Stimulated activated CD4-positive, alpha-beta T cell treated with anti-CD3 and anti-CD28 coated beads, Interleukin-1b, Interleukin-23, amount 100 ng/mL, for 4 hours (primary cell): ENCODE results near the gene NECAP2.
"Not testable (repeated sequence)": the region's sequence is repeated elsewhere in the genome, so short reads cannot be mapped to it uniquely, and the experiment has no call there.

Experiments
- DNase-seq, 2 donors: peaks; one replicate each; pipeline ENCODE4 v3.0.0-alpha.2; 2020; ENCODE audit warnings: low read depth in 2 of 2

Gene NECAP2

DNA sequence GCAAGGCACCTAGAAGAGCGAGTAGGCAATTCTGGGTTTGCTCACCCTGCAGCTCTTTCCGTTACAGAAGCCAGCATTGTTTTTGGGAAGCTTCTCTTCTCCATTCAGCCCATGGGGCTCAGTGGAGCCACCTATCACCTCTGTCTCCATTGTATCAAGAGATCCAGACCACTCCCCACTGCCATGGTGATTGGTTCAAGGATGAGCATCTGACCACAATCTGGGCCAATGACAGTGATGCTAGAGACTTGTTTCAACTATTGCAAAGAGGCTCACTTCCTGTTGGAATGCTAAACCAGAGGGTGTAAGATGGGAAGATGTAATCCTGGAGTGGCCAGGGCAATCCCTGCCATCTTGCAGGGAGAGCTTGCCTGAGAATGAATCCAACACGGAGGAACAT lies 9.9 kb upstream of the NECAP2 start:
- DNase-seq: no peak

DNA sequence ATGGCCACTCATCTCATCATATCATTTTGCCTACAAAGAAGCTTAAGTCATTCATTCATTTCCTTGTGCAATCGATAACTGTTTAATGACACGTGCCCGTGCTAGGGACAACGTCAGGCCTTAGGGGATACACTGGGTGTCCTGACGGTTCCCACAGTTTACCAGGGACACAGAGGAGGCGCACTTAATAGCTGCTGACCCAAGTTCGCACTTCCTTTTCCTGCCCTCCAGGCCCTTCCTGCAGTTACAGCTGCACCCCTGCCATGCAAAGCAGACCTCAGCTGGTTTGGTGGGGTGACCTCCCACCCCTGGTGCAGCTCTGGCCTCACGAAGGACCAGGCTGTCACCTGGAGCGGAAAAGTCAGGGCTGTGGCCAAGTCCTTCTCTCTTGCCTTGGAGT lies 7.5 kb upstream of the NECAP2 start:
- DNase-seq: no peak

DNA sequence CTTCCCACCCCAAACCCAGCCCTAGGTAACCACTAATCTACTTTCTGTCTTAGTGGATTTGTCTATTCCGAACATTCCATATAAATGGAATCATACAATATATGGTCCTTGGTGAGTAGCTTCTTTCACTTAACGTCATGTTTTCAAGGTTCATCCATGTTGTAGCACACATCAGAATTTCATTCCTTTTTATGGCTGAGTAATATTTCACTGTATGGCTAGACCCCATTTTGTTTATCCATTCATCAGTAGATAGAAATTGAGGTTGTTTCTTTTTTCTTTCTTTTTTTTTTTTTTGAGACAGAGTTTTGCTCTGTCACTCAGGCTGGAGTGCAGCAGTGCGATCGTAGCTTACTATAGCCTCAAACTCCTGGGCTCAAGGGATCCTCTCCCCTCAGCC lies 6.5 kb upstream of the NECAP2 start:
- no peak for DNase-seq

DNA sequence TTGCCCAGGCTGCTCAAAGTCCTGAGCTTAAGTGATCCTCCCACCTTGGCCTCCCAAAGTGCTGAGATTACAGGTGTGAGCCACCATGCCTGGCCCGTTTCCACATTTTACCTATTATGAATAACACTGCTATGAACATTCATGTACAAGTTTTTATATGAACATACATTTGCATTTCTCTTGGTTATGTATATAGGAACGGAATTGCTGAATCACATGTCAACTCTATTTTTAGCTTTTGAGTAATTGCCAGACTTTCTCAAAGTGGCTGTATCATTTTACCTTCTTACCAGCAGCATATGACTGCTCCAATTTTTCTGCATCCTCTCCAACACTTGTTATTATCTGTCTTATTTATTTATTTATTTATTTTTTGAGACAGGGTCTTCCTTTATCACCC lies 6.0 kb upstream of the NECAP2 start:
- no peak for DNase-seq

DNA sequence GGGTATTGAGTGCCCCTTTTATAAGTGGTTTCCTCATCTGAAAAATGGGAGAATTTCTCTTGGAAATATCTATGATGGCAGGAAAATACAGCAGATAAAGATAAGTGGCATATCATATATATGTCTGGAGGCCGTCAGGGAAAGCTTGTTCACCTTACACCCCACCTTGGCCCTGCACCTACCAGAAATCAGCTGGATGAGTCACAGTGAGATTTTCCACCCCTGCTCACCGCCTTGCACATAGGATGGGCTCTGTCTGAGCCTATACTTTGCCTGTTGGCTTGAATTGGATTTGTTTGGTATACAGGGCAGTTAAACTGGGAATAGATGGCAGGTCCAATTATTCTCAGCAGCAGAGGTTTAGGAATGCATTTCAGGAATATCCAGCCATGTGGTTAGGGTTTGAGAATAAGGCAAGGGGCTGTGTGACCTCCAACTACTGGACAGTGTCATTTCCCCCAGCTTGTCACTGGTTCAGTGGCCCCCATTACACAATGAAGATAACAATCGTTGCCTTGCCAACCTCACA lies 3.5 kb upstream of the NECAP2 start, which contains the start of gene SPATA21:
TSS of gene SPATA21 (minus strand) at position 479 of the 529 bp plus-strand sequence. CDS start 6,053 bp downstream, outside the sequence.
- no peak for DNase-seq

DNA sequence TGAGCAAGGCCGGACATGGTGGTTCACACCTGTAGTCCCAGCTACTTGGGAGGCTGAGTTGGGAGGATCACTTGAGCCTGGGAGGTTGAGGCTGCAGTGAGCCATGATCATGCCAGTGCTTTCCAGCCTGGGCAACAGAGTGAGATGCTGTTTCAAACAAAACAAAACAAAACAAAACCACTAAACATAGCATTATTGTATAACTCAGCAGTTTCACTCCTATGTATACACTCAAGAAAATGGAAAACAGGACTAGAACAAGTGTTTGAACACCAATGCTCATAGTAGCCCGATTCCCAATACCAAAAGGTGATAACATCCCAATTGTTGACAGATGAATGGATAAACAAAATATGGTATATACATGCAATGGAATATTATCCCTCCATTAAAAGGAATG lies 2.0 kb upstream of the NECAP2 start:
- DNase-seq: no peak

DNA sequence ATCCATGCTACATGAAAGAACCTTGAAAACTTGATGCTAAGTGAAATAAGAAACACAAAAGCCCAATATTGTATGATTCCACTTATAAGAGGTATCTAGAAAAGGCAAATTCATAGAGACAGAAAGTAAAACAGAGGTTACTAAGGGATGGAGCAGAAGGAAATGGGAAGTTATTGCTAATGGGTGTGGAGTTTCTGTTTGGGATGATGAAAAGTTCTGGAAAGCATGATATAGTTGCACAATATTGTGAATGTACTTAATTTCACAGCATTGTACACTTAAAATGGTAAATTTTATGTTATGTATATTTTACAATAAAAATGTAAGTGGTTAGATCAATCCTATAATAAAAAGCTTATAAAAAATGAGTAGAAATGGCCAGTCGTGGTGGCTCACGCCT lies 1.6 kb upstream of the NECAP2 start:
- DNase-seq: no peak

DNA sequence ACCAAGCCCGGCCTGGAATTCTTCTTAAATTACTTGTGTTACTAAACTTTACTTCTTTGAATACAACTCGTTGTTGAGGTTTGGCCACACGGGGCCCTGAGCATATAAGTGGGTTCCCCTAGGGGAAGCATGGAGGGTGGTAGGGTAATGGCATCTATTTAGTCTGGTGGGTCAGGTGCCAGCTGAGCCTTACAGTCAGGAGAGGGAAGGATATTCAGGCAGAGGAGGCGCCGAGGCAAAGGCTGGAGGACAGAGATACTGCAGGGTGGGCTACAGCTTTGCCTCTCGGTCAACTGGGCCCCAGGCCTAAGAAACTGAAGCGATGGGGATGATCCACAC lies 424 bp upstream of the NECAP2 start:
- no peak for DNase-seq

DNA sequence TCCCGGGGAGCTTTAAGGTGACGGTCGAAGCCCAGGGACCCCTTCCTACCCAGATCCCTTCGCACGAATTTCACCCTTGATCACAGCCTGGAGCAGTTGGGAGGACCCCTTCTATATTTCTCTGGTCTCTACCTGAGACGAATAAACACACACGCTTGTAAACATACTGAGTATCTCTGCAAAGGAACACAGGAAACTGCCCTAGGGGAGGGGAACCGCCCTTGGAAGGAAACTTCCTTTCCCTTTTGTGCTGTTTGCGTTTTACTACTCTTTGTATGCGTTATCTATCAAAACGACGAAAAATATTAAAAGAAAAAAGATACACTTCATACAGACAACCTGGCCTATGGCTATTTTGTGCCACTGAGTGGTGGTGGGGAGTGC lies 750 bp downstream of the NECAP2 start:
- no peak for DNase-seq

DNA sequence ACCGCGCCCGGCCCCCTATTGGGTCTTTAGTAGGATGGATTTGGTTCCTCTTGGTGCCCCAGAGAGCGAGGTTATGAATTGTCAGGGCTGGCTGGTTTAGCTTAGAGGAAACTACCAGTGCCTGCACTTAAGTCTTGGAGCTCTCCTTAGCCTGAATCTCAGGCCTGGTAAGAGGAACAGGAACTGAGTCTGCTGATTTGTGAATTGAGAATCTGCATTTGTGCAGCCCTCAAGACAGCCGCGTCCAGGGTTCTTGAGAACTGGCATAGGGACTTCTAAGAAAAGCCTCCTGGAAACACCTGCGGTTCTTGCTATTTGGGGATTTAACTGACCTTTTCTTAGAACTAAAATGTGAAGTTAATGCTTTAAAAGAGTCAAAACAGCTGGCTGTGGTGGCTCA lies 1.7 kb downstream of the NECAP2 start:
- DNase-seq: no peak

DNA sequence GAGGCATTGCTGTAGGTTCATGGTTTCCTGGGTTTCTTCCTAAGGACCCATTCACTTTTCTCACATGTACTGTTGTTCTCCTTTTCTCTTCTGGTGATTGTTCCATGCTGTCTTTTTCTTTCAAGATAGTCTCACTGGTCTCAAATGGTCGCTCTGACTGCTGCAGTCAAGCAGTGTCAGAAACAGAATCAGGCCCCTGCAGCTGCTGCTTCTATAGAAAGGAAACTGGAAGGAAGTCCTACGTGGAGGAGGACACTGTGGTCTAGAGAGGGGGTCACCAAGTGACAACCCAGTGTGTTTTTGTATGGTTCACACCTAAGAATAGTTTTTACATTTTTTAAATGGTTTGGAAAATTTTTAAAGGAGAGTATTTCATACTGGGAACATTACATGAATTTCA lies 2.4 kb downstream of the NECAP2 start:
- no peak for DNase-seq

DNA sequence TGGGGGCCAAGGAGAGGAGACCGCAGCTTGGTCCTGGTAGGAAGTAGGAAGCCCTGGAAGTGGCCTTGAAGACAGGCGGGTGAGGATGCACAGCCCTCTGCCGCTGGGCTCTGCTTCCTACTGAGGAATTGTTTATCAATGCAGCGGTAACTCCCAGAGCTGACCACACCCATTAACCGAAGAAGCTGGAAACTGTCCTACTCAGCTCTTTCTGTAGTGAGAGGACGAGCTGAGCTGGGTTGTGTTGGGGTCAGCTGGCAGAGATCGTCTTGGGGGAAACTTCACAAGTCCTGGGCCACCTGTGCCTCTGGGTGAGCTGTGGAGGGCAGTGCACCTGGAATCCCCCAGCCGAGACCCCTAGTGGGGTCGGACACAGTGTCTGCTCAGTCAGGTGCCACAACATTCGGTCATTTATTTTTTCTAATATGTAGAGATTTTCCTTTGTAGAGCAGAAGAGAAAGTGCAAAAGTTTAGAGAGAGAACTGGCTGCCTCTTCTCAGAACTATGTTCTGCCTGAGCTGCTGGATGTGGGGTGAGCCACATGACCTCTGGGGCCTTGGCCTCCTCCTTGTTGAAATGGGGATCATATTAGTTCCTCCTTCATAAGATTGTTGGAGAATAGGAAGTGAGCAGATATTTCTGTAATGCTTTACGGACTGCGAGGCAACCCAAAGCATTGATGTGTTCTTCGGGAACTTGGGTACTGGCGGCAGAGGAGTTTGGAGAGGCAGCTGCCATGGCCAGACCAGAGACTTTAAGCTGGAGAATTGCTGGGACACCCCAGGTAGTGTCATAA lies 3.6 kb downstream of the NECAP2 start:
- no peak for DNase-seq

DNA sequence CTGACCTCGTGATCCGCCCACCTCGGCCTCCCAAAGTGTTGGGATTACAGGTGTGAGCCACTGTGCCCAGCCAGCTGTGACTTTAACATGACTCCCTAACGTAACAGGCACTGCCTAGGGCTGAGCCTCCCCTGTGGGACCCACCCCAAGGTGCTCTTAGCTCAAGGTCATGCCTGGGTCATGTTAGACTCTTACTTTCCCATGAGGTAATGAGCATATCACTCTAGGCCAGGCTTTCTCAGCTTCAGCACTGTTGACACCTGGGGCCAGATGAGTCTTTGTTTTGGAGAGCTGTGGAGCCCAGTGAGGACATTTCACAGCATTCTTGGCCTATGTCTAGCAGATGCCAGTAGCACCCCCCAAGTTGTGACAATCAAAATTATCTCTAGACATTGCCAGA lies 4.5 kb downstream of the NECAP2 start:
- DNase-seq: no peak

DNA sequence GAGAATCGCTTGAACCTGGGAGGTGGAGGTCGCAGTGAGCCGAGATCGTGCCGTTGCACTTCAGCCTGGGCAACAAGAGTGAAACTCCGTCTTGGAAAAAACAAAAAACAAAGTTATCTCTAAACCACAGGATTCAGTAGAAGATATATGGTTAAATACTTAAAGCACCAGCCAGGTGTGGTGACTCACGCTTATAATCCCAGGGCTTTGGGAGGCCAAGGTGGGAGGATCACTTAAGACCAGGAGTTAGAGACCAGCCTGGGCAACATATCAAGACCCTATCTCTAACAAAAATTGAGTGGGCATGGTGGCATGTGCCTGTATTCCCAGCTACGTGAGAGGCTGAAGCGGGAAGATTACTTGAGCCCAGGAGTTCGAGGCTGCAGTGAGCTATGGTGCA lies 5.6 kb downstream of the NECAP2 start:
- DNase-seq: no peak

DNA sequence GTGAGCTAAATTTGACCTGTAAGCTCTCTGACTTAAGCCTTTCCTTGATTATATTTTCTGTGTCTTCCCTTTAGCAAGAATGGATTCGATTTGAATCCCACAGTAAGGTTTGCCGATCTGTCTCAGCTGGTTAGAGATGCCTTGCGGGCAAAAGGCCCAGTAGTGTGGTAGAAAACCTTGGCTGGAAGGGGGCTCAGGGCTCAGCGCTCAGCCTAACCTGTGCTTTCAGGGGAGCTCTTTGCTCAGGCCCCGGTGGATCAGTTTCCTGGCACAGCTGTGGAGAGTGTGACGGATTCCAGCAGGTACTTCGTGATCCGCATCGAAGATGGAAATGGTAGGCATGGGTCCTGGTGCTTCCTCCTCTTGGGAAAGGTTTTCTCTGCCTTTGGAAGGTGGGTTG lies 7.1 kb downstream of the NECAP2 start:
- DNase-seq: no peak

DNA sequence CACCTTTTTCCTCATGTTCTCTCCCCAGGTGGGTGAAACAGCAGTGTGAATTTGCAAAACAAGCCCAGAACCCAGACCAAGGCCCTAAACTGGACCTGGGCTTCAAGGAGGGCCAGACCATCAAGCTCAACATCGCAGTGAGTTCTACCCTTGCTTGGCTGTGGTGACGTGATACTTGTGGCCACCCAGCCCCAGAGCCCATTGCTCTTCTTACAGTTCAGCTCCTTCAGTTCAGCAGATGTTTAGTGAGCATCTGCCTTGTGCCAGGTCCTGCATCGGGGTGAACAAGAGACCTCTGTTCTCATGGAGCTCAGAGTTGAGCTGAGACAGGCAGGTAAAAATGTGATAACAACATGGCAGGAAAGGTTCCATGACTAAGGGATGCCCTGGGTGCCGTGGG lies 8.5 kb downstream of the NECAP2 start:
- DNase-seq: no peak

DNA sequence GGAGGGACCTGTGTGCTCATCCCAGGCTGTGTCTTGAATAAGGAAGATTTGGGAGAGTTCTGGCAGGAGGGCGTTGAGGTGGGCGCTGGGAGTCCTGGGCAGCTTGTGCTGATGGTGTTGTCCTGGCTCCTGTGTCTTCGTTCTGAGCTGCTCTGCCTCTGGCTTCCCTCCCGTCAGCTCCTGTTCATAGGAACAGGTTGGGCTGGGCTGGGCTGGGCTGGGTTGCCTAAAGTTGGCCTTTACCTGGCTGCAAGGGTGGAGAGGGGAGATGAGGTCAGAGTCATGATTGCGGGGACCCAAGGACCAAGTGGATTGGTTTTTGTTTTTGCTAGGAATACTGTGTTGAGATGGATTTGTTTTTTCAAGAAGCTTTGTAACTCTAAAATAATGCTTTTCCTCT lies 9.1 kb downstream of the NECAP2 start:
- no peak for DNase-seq

DNA sequence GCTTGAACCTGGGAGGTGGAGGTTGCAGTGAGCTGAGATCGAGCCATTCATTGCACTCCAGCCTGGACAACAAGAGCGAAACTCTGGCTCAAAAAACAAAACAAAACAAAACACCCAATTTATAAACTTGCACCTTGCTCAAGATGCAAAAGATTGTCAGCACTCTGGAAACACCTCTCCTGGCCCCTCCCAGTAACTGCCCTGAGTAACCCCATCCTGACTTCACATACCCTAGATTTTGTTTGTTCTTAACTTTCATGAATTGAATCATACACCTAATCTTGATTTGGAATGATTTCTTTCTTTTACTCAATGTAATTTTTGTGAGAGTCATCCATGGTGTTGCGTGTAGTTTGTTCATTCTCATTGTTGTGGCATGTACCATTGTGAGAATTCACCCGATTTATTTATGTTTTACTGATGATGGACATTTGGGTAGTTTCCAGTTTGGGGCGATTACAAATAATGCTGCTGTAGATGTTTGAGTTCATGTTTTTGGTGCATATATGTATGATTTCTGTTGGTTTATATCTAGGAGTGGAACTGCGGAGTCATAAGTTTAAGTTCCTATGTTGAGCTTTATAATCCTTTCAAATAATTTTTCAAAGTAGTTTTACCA lies 10.4 kb downstream of the NECAP2 start:
- DNase-seq: no peak

DNA sequence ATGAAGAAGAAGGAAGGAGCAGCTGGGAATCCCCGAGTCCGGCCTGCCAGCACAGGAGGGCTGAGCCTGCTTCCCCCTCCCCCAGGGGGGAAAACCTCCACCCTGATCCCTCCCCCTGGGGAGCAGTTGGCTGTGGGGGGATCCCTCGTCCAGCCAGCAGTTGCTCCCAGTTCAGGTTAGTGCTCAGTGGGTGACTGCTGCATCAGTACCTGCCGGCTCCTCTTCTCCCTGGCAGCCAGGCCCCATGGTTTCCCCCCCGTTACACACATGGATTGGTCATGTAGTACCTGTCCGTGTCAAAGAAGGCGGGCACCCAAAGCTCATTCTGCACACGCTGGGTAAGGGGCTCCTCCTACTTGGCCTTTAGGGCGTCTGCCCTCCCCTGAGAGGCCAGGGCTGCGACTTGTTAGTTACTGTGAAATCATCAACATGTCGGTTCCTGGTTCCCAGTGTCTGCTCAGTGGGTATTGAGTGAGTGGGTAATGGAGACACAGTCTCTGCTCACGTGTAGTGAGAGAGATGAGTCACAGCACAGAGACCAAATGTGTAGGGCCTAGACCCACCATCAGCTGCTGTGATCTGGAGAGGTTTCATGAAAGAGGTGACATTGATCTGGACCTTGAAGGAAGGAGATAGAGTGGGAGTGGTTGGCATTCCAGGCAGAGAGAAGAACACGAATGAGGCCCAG lies 11.5 kb downstream of the NECAP2 start:
- no peak for DNase-seq

DNA sequence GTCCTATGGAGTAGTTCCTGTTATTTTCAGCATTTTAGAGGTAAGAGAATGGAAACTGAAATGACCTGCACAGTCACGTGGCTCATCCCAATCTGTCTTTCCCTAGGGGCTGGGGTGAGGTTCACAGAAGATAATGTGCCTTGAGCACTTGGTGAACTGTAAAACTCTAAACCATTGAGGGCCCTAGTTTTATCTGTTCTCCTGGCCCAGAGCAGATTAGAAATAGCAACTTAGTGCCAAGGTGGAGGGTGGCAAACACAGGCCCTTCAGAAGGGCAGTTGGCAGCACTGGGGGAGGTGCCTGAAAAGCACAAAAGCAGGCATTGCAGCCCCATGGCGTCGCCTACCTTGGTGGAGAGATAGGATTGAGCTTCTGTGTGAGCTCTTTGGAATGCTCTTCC lies 14.4 kb downstream of the NECAP2 start:
- not testable (repeated sequence) for DNase-seq

DNA sequence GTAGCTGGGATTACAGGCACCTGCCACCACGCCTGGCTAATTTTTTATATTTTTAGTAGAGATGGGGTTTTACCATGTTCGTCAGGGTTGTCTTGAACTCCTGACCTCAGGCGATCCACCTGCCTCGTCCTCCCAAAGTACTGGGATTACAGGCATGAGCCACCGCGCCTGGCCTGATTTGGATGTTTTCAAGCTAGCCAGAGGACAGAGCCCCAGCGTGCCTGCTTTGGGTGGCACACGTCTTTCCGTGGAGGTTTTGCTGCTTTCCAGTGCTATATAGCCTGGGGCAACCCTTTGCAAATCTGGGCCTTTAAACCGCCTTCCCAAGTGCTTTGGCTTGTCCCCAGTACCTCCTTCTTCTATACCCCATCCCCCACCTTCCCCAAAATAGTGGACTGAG lies 15.6 kb downstream of the NECAP2 start:
- not testable (repeated sequence) for DNase-seq

DNA sequence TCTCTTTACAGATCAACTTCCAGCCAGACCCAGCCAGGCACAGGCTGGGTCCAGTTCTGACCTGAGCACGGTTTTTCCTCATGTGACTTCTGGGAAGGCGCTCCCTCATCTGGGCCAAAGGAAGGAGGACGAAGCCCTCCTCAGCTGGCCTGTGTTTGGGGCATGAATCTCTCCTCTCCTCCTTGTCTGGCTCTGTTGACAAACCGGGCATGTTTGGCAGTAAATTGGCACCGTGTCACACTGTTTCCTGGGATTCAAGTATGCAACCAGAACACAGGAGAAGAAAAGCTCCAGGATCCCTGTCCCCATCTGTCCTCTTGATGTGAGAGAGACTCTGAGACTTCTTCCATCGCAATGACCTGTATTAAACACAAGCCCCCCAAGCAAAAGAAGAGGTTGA lies 18.3 kb downstream of the NECAP2 start:
- DNase-seq: no peak

DNA sequence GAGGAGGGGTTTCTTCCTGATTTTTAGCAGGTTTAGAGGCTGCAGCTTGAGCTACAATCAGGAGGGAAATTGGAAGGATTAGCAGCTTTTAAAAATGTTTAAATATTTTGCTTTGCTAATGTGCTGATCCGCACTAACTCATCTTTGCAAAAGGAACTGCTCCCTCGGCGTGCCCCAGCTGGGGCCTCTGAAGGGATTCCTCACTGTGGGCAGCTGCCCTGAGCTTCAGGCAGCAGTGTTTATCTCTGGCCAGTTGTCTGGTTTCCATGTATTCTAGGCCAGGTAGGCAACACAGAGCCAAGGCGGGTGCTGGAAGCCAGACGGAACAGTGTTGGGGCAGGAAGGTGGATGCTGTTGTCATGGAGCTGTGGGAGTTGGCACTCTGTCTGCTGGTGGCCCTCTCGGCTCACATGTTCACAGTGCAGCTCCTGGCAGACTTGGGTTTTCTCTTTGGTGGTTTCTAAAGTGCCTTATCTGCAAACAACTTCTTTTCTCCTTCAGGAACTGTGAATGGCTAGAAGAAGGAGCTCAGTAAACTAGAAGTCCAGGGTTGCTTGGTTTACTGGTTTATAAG lies 18.9 kb downstream of the NECAP2 start:
- DNase-seq: no peak
